Measurements from ENCODE around the gene TASL.
"Not testable (repeated sequence)": the region's sequence is repeated elsewhere in the genome, so short reads cannot be mapped to it uniquely, and the experiment has no call there.

TASL gene

DNA sequence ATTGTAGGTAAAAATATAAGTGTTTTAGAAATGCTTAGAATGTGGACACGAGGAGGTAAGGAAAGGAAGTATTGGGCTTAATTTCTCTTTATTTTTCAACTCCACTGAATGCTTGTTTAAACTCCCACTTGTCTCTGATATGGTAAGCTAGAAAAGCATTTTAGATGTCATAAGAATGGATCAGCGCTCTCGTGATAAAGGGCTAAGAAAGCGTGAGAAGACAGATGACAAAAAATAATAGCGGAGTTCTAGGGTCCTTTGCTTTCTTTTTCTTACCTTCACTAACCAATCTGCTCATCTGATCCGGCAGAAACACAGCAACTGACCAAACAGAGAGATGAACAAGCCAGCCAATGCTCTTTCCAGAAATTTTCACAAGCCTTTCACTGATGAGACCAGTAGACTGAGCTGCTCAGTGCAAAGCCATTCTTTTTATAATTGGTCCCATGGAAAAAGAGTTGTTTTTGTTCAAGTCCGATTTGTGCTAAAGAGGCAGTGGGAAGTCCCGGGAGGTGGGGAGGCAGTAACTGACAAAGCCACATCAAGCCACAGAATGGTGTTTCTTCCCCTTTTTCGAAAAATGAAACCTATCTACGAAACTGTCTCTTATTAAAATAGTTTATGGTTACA is at the start of gene TASL:
TSS of gene TASL (minus strand) at position 405 of the 630 bp plus-strand sequence. CDS start 17,411 bp downstream, outside the sequence.
- no peak for DNase-seq (ENCODE audit: low read depth in 2 of 2)

DNA sequence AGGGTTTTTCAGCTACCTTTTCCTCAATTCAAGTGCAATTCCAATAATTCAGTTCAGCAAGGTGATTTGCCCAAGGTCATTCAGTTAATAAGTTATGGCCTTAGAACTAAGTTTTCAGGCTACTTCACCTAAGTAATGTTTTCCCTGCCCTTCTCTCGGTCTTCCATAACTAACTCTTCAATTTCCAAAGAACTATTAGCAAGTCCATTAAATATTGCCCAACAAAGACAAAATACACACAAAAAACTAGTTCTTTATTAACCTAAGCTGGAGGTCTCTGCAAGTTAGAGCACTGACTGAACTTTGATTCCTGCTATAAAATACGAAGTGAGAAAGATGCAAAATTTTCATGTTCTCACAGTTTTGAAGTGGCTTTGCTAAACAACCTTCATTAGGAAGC is 48.8 kb upstream of the TASL start:
- DNase-seq (ENCODE audit: low read depth in 2 of 2), result no peak

GRCh38 chrX:30622361-30622760 is 44.8 kb upstream of the TASL start:
- DNase-seq (ENCODE audit: low read depth in 2 of 2), result no peak

DNA sequence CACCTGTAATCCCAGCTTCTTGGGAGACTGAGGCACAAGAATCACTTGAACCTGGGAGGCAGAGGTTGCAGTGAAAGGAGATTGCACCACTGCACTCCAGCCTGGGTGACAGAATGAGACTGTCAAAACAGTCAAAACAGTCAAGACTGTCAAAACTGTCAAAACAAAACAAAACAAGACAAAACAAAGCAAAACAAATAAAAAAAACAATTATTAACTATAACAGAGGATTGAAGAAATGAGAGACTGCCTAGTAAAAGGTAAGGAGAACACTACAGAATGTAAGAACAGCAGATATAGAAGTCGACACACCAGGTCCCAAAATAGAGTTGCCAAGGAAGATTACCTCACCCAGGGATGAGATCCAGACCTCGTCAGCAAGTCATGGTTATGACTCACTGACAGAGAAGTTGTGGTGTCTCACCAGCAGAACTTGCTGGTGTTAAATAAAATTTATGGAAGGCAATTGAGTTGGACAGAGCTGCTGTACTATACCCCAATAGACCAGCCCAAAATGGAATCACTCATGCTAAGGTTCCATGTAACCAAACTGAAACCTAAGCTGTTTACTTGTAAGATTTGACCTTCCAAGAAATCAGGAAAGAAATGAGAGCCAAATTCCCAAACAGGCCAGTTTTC is 43.5 kb upstream of the TASL start:
- no peak for DNase-seq (ENCODE audit: low read depth in 2 of 2)

DNA sequence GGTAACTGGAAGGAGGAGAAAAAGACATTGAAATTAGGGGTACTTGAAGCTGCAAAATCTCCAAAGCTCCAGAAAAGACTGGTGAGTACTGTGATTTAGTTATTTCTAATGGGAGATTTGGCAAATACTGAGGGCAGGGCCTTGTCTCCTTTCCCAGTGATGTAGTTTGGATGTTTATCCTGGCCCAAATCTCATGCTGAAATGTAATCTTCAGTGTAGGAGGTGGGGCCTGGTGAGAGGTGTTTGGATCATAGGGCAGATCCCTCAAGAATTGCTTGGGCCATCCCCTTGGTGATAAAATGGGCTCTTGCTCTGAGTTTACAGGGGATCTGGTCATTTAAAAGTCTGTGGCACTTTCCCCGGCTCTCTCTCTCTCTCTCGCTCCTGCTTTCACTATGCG is 42.6 kb upstream of the TASL start:
- DNase-seq (ENCODE audit: low read depth in 2 of 2), result no peak

- DNase-seq (ENCODE audit: low read depth in 2 of 2), result no peak
Observed at GRCh38 chrX:30618160-30618765, 40.7 kb upstream of the TASL start.

DNA sequence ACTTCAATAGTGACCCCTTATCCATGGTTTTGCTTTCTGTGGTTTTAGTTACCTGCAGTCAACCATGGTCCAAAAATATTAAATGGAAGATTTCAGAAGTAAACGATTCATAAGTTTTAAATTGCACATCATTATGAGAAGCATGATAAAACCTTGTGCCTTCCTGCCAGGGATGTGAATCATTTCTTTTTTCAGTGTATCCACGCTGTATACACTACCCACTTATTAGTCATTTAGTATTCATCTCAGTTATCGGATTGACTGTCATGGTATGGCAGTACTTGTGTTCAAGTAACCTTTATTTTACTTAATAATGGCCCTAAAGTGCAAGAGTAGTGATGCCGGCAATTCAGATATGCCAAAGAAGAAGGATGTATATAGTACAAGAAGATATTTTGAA is 37.7 kb upstream of the TASL start:
- DNase-seq (ENCODE audit: low read depth in 2 of 2), result no peak

- no peak for DNase-seq (ENCODE audit: low read depth in 2 of 2)
Observed at GRCh38 chrX:30613721-30614120, 36.2 kb upstream of the TASL start.

- DNase-seq (ENCODE audit: low read depth in 2 of 2), result no peak
Observed at GRCh38 chrX:30612250-30612655, 34.7 kb upstream of the TASL start.

DNA sequence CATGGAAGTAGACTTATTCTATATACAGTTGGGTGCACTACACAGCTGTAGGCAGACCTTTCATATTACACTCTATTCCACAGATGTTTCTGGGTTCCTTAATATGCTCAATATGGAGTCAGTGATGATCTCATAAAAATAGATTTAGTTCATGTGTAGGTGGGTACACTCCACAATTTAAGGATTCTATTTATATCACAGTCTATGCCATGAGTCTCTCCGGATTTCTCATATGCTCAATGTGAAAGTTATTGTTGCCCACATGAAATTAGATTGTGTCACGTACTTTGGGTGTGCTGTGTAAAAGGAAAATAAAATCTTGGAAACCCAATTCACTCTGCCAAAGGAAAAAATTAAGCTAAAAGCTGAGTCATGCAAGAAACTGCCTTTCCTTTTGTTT is 32.5 kb upstream of the TASL start:
- no peak for DNase-seq (ENCODE audit: low read depth in 2 of 2)

DNA sequence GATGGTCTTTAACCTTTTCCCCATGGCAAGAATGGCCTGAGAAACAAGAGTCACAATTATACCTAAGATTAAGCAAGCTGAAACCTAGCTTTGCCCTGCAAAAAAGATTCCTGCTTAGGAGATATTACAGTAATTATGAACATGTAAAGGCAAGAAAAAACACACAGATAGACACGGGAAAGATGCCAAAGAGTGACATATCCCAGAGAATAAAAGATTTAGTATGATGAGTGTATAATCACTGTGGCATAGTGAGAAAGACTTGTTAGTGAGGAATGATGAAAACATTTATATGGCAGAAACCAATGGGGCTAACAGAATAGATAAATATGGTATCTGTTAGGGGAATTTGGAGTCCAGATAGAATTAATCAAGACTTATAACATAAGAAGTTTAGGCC is 29.6 kb upstream of the TASL start:
- no peak for DNase-seq (ENCODE audit: low read depth in 2 of 2)

- not testable (repeated sequence) for DNase-seq (ENCODE audit: low read depth in 2 of 2)
Observed at GRCh38 chrX:30600269-30601176, 23.0 kb upstream of the TASL start.

- no peak for DNase-seq (ENCODE audit: low read depth in 2 of 2)
Observed at GRCh38 chrX:30597216-30598012, 19.8 kb upstream of the TASL start.

DNA sequence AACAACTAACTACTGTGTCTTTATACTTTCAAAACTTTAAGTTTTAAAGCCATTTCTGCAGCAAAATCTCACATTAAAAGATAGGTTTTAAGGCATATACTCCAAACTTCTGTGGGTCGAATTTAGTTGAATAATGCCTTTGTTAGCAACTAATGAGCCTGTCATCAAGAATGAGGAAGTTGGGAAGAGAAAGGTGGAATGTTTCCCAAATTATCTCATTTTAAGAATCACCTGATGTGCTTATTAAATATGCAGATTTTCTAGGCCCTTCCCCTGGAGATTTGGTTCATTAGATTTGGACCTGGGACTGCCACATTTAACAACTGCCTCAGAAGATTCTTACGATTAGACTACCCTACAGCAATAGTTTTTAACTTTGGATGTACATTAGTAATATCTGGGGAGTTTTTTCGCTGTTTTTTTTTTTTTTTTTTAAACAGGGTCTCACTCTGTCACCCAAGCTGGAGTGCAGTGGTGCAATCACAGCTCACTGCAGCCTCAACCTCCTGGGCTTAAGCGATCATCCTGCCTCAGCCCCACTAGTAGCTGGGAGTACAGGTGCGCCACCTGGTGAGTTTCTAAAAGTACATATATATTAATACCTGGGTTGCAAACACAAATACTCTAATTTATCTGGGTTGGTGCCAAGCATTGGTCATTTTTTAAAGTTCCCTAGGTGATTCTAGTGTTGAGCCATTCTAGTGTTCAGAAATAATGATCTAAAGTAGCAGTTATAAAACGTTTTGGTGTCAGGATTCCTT is 16.1 kb upstream of the TASL start:
- no peak for DNase-seq (ENCODE audit: low read depth in 2 of 2)

- no peak for DNase-seq (ENCODE audit: low read depth in 2 of 2)
Observed at GRCh38 chrX:30592831-30593230, 15.3 kb upstream of the TASL start.

GRCh38 chrX:30590368-30590767 is 12.8 kb upstream of the TASL start:
- DNase-seq (ENCODE audit: low read depth in 2 of 2), result no peak

GRCh38 chrX:30589146-30589888 is 11.8 kb upstream of the TASL start:
- no peak for DNase-seq (ENCODE audit: low read depth in 2 of 2)

GRCh38 chrX:30586516-30586915 is 8.9 kb upstream of the TASL start:
- no peak for DNase-seq (ENCODE audit: low read depth in 2 of 2)

DNA sequence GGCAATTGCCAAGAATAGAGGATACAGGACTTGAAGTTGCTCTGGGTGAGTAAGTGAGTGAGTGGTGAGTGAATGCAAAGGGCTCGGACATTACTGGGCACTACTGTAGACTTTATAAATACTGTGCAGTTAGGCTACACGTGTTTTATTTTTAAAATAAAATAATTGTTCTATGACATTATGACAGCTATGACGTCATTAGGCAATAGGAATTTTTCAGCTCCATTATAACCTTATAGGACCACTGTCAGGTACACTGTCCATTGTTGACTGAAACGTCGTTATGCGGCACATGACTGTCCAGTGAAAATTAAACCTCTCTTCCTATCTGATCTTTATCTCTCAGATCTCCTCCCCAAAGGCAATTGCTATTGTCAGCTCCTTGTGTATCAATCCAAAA is 5.1 kb upstream of the TASL start:
- DNase-seq (ENCODE audit: low read depth in 2 of 2), result no peak

- no peak for DNase-seq (ENCODE audit: low read depth in 2 of 2)
Observed at GRCh38 chrX:30580641-30581040, 3.1 kb upstream of the TASL start.
